OCI-LY7 (cell line): ENCODE measurements around the gene SGMS1. TPM values are rescaled to one million over a fixed set of nuclear protein-coding genes. Genes with fewer than 3 reads are reported as not detected.

Experiments
- BruUV-seq: library from RNA; stranded (reverse); fragments of 400-500 nt; replicated peaks from 2 replicates; lab custom pipeline; 2021; lab: Mats Ljungman, UMichigan
- CTCF ChIA-PET: fragments of 300-600 bp; sonication (Branson Sonifier 250); formaldehyde crosslinking; loops from one replicate; lab custom pipeline; 2022; ENCODE audit warnings: antibody characterized with exemption; ENCODE audit not compliant: unreplicated experiment; lab: Charles Lee
- POLR2A ChIA-PET: fragments of 300-600 bp; sonication (Branson Sonifier 250); formaldehyde crosslinking; loops from one replicate; lab custom pipeline; 2022; ENCODE audit warnings: antibody characterized with exemption; lab: Charles Lee
- DNase-seq: peaks from one replicate; pipeline ENCODE4 v3.0.0-alpha.2; 2015; ENCODE audit warnings: low spot score
- H2AFZ ChIP-seq: fragments of 200-600 bp; sonication (generic), shearing (Covaris generic); 2 replicates; pipeline ENCODE4 v1.6.1; 2014; ENCODE audit warnings: mild to moderate bottlenecking, antibody characterized with exemption, low read length, moderate library complexity
- H3K27ac ChIP-seq: fragments of 200-600 bp; sonication (generic); 2 replicates; pipeline ENCODE4 v1.5.1; 2014; ENCODE audit warnings: mixed run types, low read depth, mild to moderate bottlenecking, moderate library complexity, low read length, inconsistent platforms; ENCODE audit not compliant: poor library complexity, severe bottlenecking
- H3K36me3 ChIP-seq: fragments of 200-600 bp; sonication (generic); 2 replicates; pipeline ENCODE4 v1.6.1; 2014; ENCODE audit warnings: mild to moderate bottlenecking, antibody characterized with exemption, low read length, moderate library complexity, mixed read lengths; ENCODE audit not compliant: insufficient read depth
- H3K4me1 ChIP-seq: fragments of 200-600 bp; sonication (generic); 2 replicates; pipeline ENCODE4 v1.5.1; 2014; ENCODE audit warnings: mild to moderate bottlenecking, low read length; ENCODE audit not compliant: insufficient read depth, poor library complexity, severe bottlenecking
- H3K4me2 ChIP-seq: fragments of 200-600 bp; sonication (generic); 2 replicates; pipeline ENCODE4 v1.6.1; 2014; ENCODE audit warnings: mild to moderate bottlenecking, low read length
- H3K4me3 ChIP-seq: fragments of 200-600 bp; sonication (generic); 2 replicates; pipeline ENCODE4 v1.5.1; 2014; ENCODE audit warnings: mild to moderate bottlenecking, low read depth, low read length; ENCODE audit not compliant: poor library complexity, severe bottlenecking
- H3K79me2 ChIP-seq: fragments of 200-600 bp; sonication (generic); 2 replicates; pipeline ENCODE4 v1.6.1; 2016; ENCODE audit warnings: low read depth, mild to moderate bottlenecking, low read length, moderate library complexity, mixed read lengths; ENCODE audit not compliant: insufficient read depth
- H3K9me2 ChIP-seq: fragments of 200-600 bp; sonication (generic); 2 replicates; pipeline ENCODE4 v1.6.1; 2016; ENCODE audit warnings: mild to moderate bottlenecking, low read length, mixed read lengths; ENCODE audit not compliant: insufficient read depth
- H3K9me3 ChIP-seq: fragments of 200-600 bp; sonication (generic); 2 replicates; pipeline ENCODE4 v1.6.1; 2014; ENCODE audit warnings: mild to moderate bottlenecking, mixed run types, low read length, mixed read lengths
- H4K20me1 ChIP-seq: fragments of 200-600 bp; sonication (generic); 2 replicates; pipeline ENCODE4 v1.6.1; 2014; ENCODE audit warnings: mild to moderate bottlenecking, antibody characterized with exemption, low read length, moderate library complexity, mixed read lengths; ENCODE audit not compliant: insufficient read depth
- CTCF ChIP-seq: fragments of 200-600 bp; sonication (generic); conservative IDR thresholded peaks from 2 replicates; pipeline ENCODE4 v1.5.1; 2014; ENCODE audit warnings: mild to moderate bottlenecking, antibody characterized with exemption, low read length, moderate library complexity, mixed read lengths
- EZH2phosphoT487 ChIP-seq: fragments of 200-600 bp; sonication (generic); IDR thresholded peaks from 2 replicates; pipeline ENCODE4 v1.6.1; 2018; ENCODE audit warnings: low read depth, borderline replicate concordance, mild to moderate bottlenecking, mixed run types, antibody characterized with exemption, low read length, moderate library complexity, mixed read lengths
- intact Hi-C: fragments of 100-400 bp; cut with micrococcal nuclease; formaldehyde crosslinking; loops from one replicate; pipeline ENCODE4 v1.10.0; 2022; ENCODE audit not compliant: unreplicated experiment
- total RNA-seq, 2 experiments: library from RNA; depleted of rRNA in 1 of 2; stranded (reverse); fragments of >200 nt in 1 of 2; shearing (Covaris generic) in 1 of 2; gene quantifications; 2 replicates each; pipeline ENCODE4 v1.2.3, GENCODE V29; 2014 to 2022

SGMS1 gene
- total RNA-seq, 2 experiments from 2014 or later = 45.4 to 57.5 TPM

DNA sequence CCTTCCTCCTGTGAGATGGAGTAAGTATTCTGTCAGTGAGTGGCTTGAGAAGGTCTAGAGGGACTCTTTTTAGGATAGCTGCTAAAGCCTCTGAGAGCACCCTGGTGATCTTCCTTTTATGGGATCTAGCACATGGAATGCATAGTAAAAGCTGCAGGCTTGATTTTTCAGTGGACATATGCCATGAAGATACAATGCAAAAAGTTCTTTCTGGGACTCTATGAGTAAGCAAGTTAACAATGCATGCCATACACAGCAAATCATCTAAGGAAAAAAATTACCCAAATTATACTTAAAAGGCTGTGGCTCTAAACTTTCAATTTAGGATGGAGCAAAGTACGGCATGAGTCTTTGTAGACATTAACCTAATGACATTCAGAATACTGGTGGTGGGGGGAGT is 154.5 kb downstream of the SGMS1 start:
- H4K20me1 ChIP-seq = no peaks in the 10 kb centered on the region
- ChIA-PET CTCF (no interaction called here), POLR2A (interaction anchor here (0.5 to 1.7 kb wide), 2 partner anchors 15 to 35 kb away, joined by 3 to 6 read pairs; no protein-coding TSS in a partner anchor)
- no peak overlapping the region for H3K4me3 ChIP-seq
- H3K4me2 ChIP-seq = no peak overlapping the region
- H3K4me1 ChIP-seq = no peaks in the 10 kb centered on the region
- H3K9me3 ChIP-seq = no peaks in the 10 kb centered on the region
- no peak overlapping the region for H2AFZ ChIP-seq
- no peaks in the 10 kb centered on the region for H3K9me2 ChIP-seq
- no peak for TF ChIP-seq EZH2phosphoT487
- no peak for TF ChIP-seq CTCF
- BruUV-seq = no TSS peak
- no peak overlapping the region for H3K27ac ChIP-seq
- H3K79me2 ChIP-seq = no peaks in the 10 kb centered on the region
- no peaks in the 10 kb centered on the region for H3K36me3 ChIP-seq
- no peak for DNase-seq
- intact Hi-C loops = no loop called here

GRCh38 chr10:50467209-50467608 is 156.5 kb downstream of the SGMS1 start:
- no peaks in the 10 kb centered on the region for H3K79me2 ChIP-seq
- no peak for DNase-seq
- H3K9me3 ChIP-seq = no peaks in the 10 kb centered on the region
- H3K27ac ChIP-seq = no peak overlapping the region
- no peaks in the 10 kb centered on the region for H3K9me2 ChIP-seq
- no peaks in the 10 kb centered on the region for H3K4me1 ChIP-seq
- H2AFZ ChIP-seq = no peak overlapping the region
- no peak overlapping the region for H3K4me2 ChIP-seq
- POLR2A ChIA-PET = interaction anchor here (0.7 to 1.7 kb wide), 2 partner anchors 13 to 46 kb away, joined by 3 to 6 read pairs; no protein-coding TSS in a partner anchor
- intact Hi-C loops = no loop called here
- no peak overlapping the region for H3K4me3 ChIP-seq
- no peaks in the 10 kb centered on the region for H4K20me1 ChIP-seq
- BruUV-seq = no TSS peak
- TF ChIP-seq EZH2phosphoT487 (no peak), CTCF (no peak)
- H3K36me3 ChIP-seq = no peaks in the 10 kb centered on the region
- CTCF ChIA-PET = no interaction called here

DNA sequence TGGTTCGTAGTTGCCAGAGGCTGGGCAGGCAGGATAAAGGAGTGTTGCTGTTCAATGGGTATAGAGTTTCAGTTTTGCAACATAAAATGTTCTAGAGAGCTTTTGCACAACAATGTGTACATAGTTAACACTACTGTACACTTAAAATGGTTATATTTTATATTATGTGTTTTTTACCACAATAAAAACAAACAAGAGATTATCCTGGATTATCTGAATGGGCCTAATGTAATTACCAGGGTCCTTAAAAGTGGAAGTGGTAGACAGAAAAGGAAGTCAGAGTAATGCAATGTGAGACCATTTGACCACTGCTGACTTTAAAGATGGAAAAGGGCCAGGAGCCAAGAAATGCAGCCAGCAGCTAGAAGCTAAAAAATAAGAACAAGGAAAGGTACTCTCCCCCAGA is 159.7 kb downstream of the SGMS1 start:
- Histone ChIP-seq H3K79me2 (no peaks in the 10 kb centered on the region), H3K4me1 (no peaks in the 10 kb centered on the region), H3K36me3 (peaks cover 10% of the 10 kb centered on the region), H3K4me2 (no peak overlapping the region), H3K9me3 (no peaks in the 10 kb centered on the region), H2AFZ (no peak overlapping the region), H3K9me2 (no peaks in the 10 kb centered on the region), H3K27ac (no peak overlapping the region), H3K4me3 (no peak overlapping the region), H4K20me1 (no peaks in the 10 kb centered on the region)
- no TSS peak for BruUV-seq
- DNase-seq = no peak
- ChIA-PET POLR2A (interaction anchor here (0.6 kb wide), 1 partner anchor 1629 kb away, joined by 3 read pairs; no protein-coding TSS in a partner anchor), CTCF (no interaction called here)
- TF ChIP-seq CTCF (no peak), EZH2phosphoT487 (no peak)
- intact Hi-C loops = no loop called here
